ENCODE measurements around the gene VPS54. TPM values are rescaled to one million over a fixed set of nuclear protein-coding genes. Genes with fewer than 3 reads are reported as not detected.

VPS54 gene
- polyA plus RNA-seq, 1 of the 3 experiments (the other 2 are of a cell fraction): 5.3 TPM

GRCh38 chr2:64021578-64021977 is 2.4 kb upstream of the VPS54 start (continued):
- no peak for TF ChIP-seq REST (IDR thresholded peaks at IDR 0.05; ENCODE audit: low read depth, low read length)
- TF ChIP-seq FOSL2 (IDR thresholded peaks at IDR 0.05; ENCODE audit: borderline replicate concordance, low read depth): no peak
- TF ChIP-seq MAX (IDR thresholded peaks at IDR 0.05; ENCODE audit: low read depth): no peak
- no peak for TF ChIP-seq NFIC (IDR thresholded peaks at IDR 0.05; ENCODE audit: borderline replicate concordance)
- TF ChIP-seq EZH2phosphoT487 (IDR thresholded peaks at IDR 0.05; ENCODE audit: borderline replicate concordance, low read depth): no peak
- no peak for TF ChIP-seq RFX5 (IDR thresholded peaks at IDR 0.05; ENCODE audit: low read length)
- TF ChIP-seq TEAD4 (IDR thresholded peaks at IDR 0.05; ENCODE audit: borderline replicate concordance, insufficient read depth): no peak

GRCh38 chr2:64019975-64020528 is 824 bp upstream of the VPS54 start:
- H3K4me1 ChIP-seq (ENCODE audit: control insufficient read depth in 1 of 2, insufficient read depth in 2 of 2, low read depth in 1 of 2, low read length in 1 of 2): peaks cover 4 to 25% of the 10 kb centered on the region in 2 experiments
- H3K79me2 ChIP-seq (ENCODE audit: insufficient read depth): peaks cover 36% of the 10 kb centered on the region
- peak overlapping the region; percentile 88 for H3K27ac ChIP-seq (ENCODE audit: low read depth in 2 of 2, low read length in 1 of 2)
- H2AFZ ChIP-seq (ENCODE audit: low read depth): peak overlapping the region; percentile 99
- H3K9ac ChIP-seq: peak overlapping the region; percentile 93; the same call in 1 of the 2 replicates
- peaks cover 24% of the 10 kb centered on the region for H3F3A ChIP-seq (replicated peaks; ENCODE audit: insufficient read depth)
- no peaks in the 10 kb centered on the region for H3K9me3 ChIP-seq
- 0 out of 4 replicates have a peak overlapping the region, but pooled peaks of 1 of the 2 experiments have one; percentile 95 for H3K4me3 ChIP-seq (ENCODE audit: low read depth in 2 of 2, low read length in 1 of 2)
- CTCF ChIA-PET: interaction anchor here (1.5 kb wide), 1 partner anchor 30 kb away, joined by 7 read pairs; no protein-coding TSS in a partner anchor
- peaks cover 4% of the 10 kb centered on the region; the same call in 1 of the 2 replicates for H4K20me1 ChIP-seq (ENCODE audit: insufficient read depth)
- H3K36me3 ChIP-seq (replicated peaks in 1 of 2; ENCODE audit: control insufficient read depth in 1 of 2, insufficient read depth in 2 of 2, low read length in 1 of 2): peaks cover 0 to under 1% of the 10 kb centered on the region in 2 experiments
- H3K9me2 ChIP-seq: no peaks in the 10 kb centered on the region
- POLR2A ChIA-PET: no interaction called here
- TF ChIP-seq FOXJ3 (CRISPR knock-in tag; IDR thresholded peaks at IDR 0.05) (no peak), FOXM1 (IDR thresholded peaks at IDR 0.05; ENCODE audit: low read depth) (no peak), REST (IDR thresholded peaks at IDR 0.05; ENCODE audit: low read depth, low read length) (no peak), GATA2 (CRISPR knock-in tag; IDR thresholded peaks at IDR 0.05) (no peak), MXI1 (IDR thresholded peaks at IDR 0.05; ENCODE audit: low read depth, low read length) (no peak), POLR2AphosphoS5 (IDR thresholded peaks at IDR 0.05; ENCODE audit: low read depth, low read length) (no peak), ZBTB33 (IDR thresholded peaks at IDR 0.05; ENCODE audit: borderline replicate concordance, low read depth) (no peak)
- no peak for DNase-seq
- H3K4me2 ChIP-seq: peak overlapping the region; percentile 79
- no peaks in the 10 kb centered on the region for H3K27me3 ChIP-seq (ENCODE audit: insufficient read depth)
